ENCODE results near the gene PYGL.

The PYGL gene

DNA sequence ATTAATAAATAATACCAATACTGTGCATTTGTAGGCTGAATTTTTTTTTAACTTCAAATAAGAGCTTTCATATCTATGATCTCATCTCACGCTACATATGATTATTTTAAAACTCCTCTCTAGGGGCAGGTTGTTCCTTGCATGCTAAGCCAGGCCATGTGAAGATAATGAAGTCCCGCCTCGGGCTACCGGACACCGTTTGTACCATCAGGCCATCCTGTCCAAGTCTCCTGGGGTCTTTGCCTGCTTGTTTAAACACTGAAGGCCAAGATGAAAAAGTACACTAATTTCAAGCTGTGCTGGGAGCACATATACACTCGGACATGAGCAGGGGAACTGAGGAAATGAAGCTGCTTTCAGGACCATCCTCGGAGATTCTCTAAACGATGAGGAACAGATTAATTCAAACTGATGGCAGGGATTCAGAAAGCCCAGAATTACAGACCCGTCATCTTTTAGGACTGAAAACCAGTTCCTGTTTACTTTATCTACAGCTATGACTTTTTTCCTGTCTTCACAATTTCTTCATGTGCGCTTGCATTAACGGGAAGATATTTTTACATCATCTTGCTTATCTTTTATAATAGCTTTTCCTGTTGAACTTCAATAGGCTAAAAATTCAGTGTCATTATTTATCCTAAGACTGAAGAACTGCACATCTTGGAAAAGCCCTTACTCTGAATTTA is 78.7 kb downstream of the PYGL start:
- Histone ChIP-seq H3K27me3 (ENCODE audit: control insufficient read depth, insufficient read depth, low read length) (peaks cover 12% of the 10 kb centered on the region), H3K27ac (ENCODE audit: low read depth, low read length) (no peak overlapping the region)

DNA sequence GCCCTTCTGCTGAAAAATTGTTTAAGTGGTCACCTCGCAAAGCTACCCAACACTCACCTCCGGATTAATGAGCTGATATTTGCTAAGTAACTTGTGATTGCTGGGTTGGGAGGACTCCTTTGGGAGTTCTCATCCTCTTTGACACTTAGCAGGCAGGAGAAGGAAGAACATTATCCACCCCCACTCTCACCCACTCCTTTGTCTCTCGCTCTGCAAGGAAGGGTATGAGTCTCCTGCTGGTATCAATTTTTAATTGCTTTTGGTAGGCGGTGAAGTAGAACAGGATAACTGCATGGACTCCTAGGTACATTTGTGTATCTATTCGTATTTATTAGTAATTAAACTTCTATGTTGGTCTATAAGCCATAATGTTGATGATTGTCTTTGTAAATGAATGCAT is 79.3 kb downstream of the PYGL start:
- Histone ChIP-seq H3K27ac (ENCODE audit: low read depth, low read length) (no peak overlapping the region), H3K27me3 (ENCODE audit: control insufficient read depth, insufficient read depth, low read length) (peaks cover 6% of the 10 kb centered on the region; the same call in 1 of the 2 replicates), H3K9me3 (ENCODE audit: control insufficient read depth, insufficient read depth, low read depth, low read length) (no peaks in the 10 kb centered on the region), H3K4me3 (ENCODE audit: low read depth, low read length) (no peak overlapping the region), H3K9ac (ENCODE audit: low read length) (no peak overlapping the region), H3K36me3 (ENCODE audit: control insufficient read depth, insufficient read depth, low read length) (no peaks in the 10 kb centered on the region), H3K4me1 (ENCODE audit: control insufficient read depth, insufficient read depth, low read length) (peaks cover 24% of the 10 kb centered on the region)

More for the DNA sequence above, 78.7 kb downstream of the PYGL start:
- Histone ChIP-seq H3K4me3 (ENCODE audit: low read depth, low read length) (no peak overlapping the region), H3K4me1 (ENCODE audit: control insufficient read depth, insufficient read depth, low read length) (peaks cover 20% of the 10 kb centered on the region), H3K9ac (ENCODE audit: low read length) (no peak overlapping the region), H3K36me3 (ENCODE audit: control insufficient read depth, insufficient read depth, low read length) (no peaks in the 10 kb centered on the region), H3K9me3 (ENCODE audit: control insufficient read depth, insufficient read depth, low read depth, low read length) (no peaks in the 10 kb centered on the region)

DNA sequence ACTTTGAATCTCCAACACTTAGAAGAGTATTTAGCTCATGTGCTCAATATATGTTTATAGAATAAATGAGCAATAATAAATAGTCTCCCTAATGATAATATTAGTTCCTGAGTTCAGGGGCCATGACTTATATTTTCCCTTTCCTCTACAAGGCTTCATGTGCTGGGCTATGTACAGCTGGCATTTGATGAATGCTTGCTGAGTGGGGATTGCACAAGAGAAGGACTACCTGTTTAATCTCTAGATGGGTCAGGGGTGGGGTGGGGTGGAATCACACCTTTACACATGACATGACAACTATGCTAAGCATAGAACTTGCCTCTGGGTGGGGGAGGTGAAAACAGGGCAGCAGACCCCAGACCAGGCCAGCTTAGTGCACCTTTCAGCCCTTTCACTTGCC is 80.0 kb downstream of the PYGL start:
- no peaks in the 10 kb centered on the region for H3K36me3 ChIP-seq (ENCODE audit: control insufficient read depth, insufficient read depth, low read length)
- H3K27ac ChIP-seq (ENCODE audit: low read depth, low read length): no peak overlapping the region
- H3K9me3 ChIP-seq (ENCODE audit: control insufficient read depth, insufficient read depth, low read depth, low read length): no peaks in the 10 kb centered on the region
- H3K9ac ChIP-seq (ENCODE audit: low read length): no peak overlapping the region
- H3K4me3 ChIP-seq (ENCODE audit: low read depth, low read length): no peak overlapping the region
- no peaks in the 10 kb centered on the region for H3K27me3 ChIP-seq (ENCODE audit: control insufficient read depth, insufficient read depth, low read length)
- H3K4me1 ChIP-seq (ENCODE audit: control insufficient read depth, insufficient read depth, low read length): peaks cover 31% of the 10 kb centered on the region

DNA sequence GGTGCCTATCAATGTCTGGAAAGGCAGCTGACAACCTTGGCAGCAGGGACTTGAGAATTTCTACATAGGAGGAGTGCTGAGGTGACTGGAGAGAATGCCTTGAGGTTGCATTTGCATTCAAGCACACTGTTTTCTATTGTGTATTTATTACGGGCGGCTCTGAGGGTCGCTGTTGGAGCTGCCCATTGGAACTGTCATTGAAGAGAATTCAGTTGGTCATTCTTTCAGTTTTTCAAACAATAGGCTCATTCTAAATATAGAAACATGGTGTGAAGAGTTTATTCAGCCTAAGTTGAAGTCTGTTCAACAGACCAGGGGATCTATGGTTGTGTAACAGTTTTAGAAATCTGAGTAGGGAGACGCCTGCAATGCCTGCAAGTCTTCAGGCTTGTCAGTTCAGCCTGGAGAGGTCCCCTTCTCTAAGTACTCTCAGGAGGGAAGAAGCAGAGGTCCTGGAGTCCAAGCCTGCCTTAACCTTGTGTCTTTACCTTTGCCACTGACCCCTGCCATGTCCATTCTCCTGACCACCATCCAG is 82.2 kb downstream of the PYGL start:
- Histone ChIP-seq H3K9me3 (ENCODE audit: control insufficient read depth, insufficient read depth, low read depth, low read length) (no peaks in the 10 kb centered on the region), H3K4me3 (ENCODE audit: low read depth, low read length) (no peak overlapping the region), H3K27ac (ENCODE audit: low read depth, low read length) (no peak overlapping the region), H3K9ac (ENCODE audit: low read length) (no peak overlapping the region), H3K27me3 (ENCODE audit: control insufficient read depth, insufficient read depth, low read length) (no peaks in the 10 kb centered on the region), H3K4me1 (ENCODE audit: control insufficient read depth, insufficient read depth, low read length) (peaks cover 32% of the 10 kb centered on the region), H3K36me3 (ENCODE audit: control insufficient read depth, insufficient read depth, low read length) (no peaks in the 10 kb centered on the region)

DNA sequence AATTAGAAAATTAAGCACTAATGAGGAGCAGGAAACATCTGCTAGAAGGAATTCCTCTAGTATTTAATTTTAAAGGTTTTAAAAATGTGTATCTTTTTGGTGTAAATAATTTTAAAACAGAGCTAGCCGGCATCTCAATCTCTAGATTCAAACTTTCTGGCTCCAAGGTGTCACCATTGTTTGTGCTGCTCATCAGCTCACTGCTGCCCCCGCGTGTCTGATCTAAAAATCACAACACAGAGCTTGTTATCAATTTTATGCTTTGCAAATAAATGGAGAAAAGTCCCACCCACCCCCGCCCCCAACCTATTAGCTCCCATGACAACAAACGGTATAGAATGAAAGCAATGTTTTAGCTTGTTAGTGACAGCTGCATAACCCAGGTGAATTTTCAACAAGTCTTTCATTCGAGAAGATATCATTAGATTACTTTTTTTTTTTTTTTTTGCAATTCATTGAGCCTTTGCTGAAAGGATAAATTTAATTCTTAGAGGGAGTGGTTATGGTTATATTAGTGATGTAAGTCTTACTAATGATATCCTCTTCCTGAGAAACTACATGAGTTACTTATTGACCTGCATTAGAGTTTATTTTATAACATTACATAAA is 83.7 kb downstream of the PYGL start:
- no peaks in the 10 kb centered on the region for H3K36me3 ChIP-seq (ENCODE audit: control insufficient read depth, insufficient read depth, low read length)
- no peaks in the 10 kb centered on the region for H3K27me3 ChIP-seq (ENCODE audit: control insufficient read depth, insufficient read depth, low read length)
- no peak overlapping the region for H3K9ac ChIP-seq (ENCODE audit: low read length)
- peak overlapping the region; percentile 17; the same call in 1 of the 2 replicates for H3K4me3 ChIP-seq (ENCODE audit: low read depth, low read length)
- H3K9me3 ChIP-seq (ENCODE audit: control insufficient read depth, insufficient read depth, low read depth, low read length): no peaks in the 10 kb centered on the region
- H3K27ac ChIP-seq (ENCODE audit: low read depth, low read length): no peak overlapping the region
- H3K4me1 ChIP-seq (ENCODE audit: control insufficient read depth, insufficient read depth, low read length): peaks cover 32% of the 10 kb centered on the region

DNA sequence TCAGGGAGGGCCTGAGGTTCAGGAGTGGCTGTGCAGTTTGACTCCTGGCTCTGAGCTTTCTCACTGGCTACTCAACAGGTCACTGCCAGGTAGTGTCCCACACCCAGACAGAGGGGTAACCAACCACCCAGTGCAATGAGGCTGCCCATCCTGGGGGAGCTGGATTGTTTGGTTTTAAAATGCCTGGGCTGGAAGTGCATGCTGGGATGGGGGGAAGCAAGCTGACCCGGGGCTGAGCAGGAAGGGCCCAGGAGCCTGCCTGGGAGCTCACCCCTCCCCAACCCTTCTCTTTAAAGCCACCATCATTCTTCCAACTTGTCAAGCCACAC is 85.0 kb downstream of the PYGL start:
- Histone ChIP-seq H3K27me3 (ENCODE audit: control insufficient read depth, insufficient read depth, low read length) (no peaks in the 10 kb centered on the region), H3K4me3 (ENCODE audit: low read depth, low read length) (no peak overlapping the region), H3K9ac (ENCODE audit: low read length) (no peak overlapping the region), H3K9me3 (ENCODE audit: control insufficient read depth, insufficient read depth, low read depth, low read length) (no peaks in the 10 kb centered on the region), H3K27ac (ENCODE audit: low read depth, low read length) (no peak overlapping the region), H3K4me1 (ENCODE audit: control insufficient read depth, insufficient read depth, low read length) (peaks cover 32% of the 10 kb centered on the region), H3K36me3 (ENCODE audit: control insufficient read depth, insufficient read depth, low read length) (no peaks in the 10 kb centered on the region)

DNA sequence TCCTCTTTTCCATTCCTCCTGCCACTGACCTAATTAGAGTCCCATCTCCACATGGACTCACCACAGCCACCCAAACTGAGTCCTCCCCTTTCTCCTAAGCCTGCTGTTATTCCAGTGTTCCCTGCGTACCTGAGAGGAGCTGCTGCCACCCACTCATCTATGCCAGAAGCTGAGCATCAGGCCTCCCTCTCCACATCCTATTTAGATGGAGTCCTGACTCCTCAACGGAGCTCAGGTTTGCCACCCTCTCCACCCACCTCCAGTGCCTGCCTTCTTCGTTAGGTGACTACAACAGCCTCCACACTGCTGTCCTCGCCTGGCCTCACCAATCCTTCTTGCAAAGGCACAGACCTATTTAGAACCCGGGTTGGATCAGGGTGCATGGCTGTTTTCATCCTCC is 87.6 kb downstream of the PYGL start:
- Histone ChIP-seq H3K9ac (ENCODE audit: low read length) (no peak overlapping the region), H3K9me3 (ENCODE audit: control insufficient read depth, insufficient read depth, low read depth, low read length) (no peaks in the 10 kb centered on the region), H3K4me3 (ENCODE audit: low read depth, low read length) (no peak overlapping the region), H3K4me1 (ENCODE audit: control insufficient read depth, insufficient read depth, low read length) (peaks cover 21% of the 10 kb centered on the region), H3K27me3 (ENCODE audit: control insufficient read depth, insufficient read depth, low read length) (no peaks in the 10 kb centered on the region), H3K36me3 (ENCODE audit: control insufficient read depth, insufficient read depth, low read length) (no peaks in the 10 kb centered on the region), H3K27ac (ENCODE audit: low read depth, low read length) (no peak overlapping the region)

DNA sequence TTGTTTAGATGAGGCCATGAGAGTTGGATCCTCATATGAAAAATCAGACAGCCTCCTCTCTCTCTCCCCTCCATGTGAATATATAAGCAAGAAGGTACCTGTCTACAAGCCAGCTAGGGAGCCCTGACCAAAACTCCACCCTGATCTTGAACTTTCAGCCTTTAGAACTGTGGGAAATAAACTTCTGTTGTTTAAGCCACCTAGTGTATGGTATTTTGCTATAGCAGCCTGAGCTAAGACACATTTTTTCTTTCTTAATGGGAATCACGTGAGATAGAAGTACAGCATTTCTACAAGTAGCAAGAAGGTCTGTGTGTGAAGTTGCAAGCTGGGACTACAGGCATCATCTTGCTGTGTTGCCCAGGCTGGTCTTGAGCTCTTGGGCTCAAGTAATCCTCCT is 88.7 kb downstream of the PYGL start:
- Histone ChIP-seq H3K36me3 (ENCODE audit: control insufficient read depth, insufficient read depth, low read length) (no peaks in the 10 kb centered on the region), H3K4me1 (ENCODE audit: control insufficient read depth, insufficient read depth, low read length) (peaks cover 12% of the 10 kb centered on the region)

More for the DNA sequence above, 88.7 kb downstream of the PYGL start:
- Histone ChIP-seq H3K27ac (ENCODE audit: low read depth, low read length) (no peak overlapping the region), H3K9me3 (ENCODE audit: control insufficient read depth, insufficient read depth, low read depth, low read length) (no peaks in the 10 kb centered on the region), H3K27me3 (ENCODE audit: control insufficient read depth, insufficient read depth, low read length) (no peaks in the 10 kb centered on the region), H3K9ac (ENCODE audit: low read length) (no peak overlapping the region), H3K4me3 (ENCODE audit: low read depth, low read length) (no peak overlapping the region)
